Endothelial cell of umbilical vein (primary cell): ENCODE results near the gene CFP.

ENCODE experiments used
- EZH2 ChIP-seq: IDR thresholded peaks from 2 replicates; pipeline ENCODE4 v1.6.1; 2012; ENCODE audit warnings: borderline replicate concordance, low read depth, mild to moderate bottlenecking, moderate library complexity, low read length, inconsistent platforms; ENCODE audit not compliant: severe bottlenecking
- GATA2 ChIP-seq: IDR thresholded peaks from 2 replicates; pipeline ENCODE4 v1.7.0; 2011; ENCODE audit warnings: low read depth, mild to moderate bottlenecking, moderate library complexity, mixed read lengths, low read length; ENCODE audit not compliant: insufficient read length, insufficient read depth
- JUN ChIP-seq: IDR thresholded peaks from 2 replicates; pipeline ENCODE4 v1.6.1; 2011; ENCODE audit warnings: borderline replicate concordance, low read depth; ENCODE audit not compliant: insufficient read length, insufficient read depth
- MYC ChIP-seq: IDR thresholded peaks from one replicate; pipeline ENCODE4 v1.6.1; 2011; ENCODE audit warnings: mild to moderate bottlenecking, low read depth, low read length
- POLR2A ChIP-seq: IDR thresholded peaks from 2 replicates; pipeline ENCODE4 v1.6.1; 2012; ENCODE audit warnings: low read depth, mild to moderate bottlenecking, control low read depth, low read length
- POLR2AphosphoS5 ChIP-seq: IDR thresholded peaks from 2 replicates; pipeline ENCODE4 v1.6.1; 2012; ENCODE audit warnings: low read depth, mild to moderate bottlenecking, control low read depth, low read length, moderate library complexity; ENCODE audit not compliant: insufficient read depth
- TF ChIP-seq, protein P1 (sequence below), 2 donors: IDR thresholded peaks; 1 replicate in 1 of 2; 2 replicates in 1 of 2; pipeline ENCODE4 v1.5.1; 2011; ENCODE audit warnings: low read length in 2 of 2, mild to moderate bottlenecking in 2 of 2, moderate library complexity in 2 of 2, control low read depth in 1 of 2, inconsistent platforms in 1 of 2, low read depth in 1 of 2; ENCODE audit not compliant: insufficient read depth in 1 of 2; ENCODE audit errors: extremely low read depth in 1 of 2
- TF ChIP-seq, protein P2 (sequence below): IDR thresholded peaks from 2 replicates; pipeline ENCODE4 v1.6.1; 2011; ENCODE audit not compliant: insufficient read depth, insufficient read length

DNA sequence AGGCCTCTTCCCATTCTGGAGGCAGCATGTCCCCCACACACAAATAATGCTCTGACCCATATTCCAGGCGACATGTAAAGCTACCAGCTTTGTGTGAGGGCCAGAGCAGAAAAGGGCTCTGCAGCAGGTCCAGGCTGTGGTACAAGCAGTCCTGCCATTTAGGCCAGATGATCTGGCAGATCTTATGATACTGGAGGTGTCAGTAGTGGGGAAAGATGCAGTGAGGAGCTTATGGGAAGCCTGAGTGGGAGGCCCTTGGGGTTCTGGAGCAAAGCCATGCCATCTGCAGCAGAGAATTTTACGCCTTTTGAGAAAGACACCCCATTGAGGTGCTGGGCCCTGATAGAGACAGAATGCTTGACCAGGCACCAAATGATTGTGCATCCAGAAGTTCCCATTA, 17.8 kb downstream of the CFP start:
- TF ChIP-seq EZH2 (no peak), POLR2AphosphoS5 (no peak), POLR2A (no peak), JUN (no peak), MYC (no peak), GATA2 (no peak)
- TF ChIP-seq, protein P1, sequence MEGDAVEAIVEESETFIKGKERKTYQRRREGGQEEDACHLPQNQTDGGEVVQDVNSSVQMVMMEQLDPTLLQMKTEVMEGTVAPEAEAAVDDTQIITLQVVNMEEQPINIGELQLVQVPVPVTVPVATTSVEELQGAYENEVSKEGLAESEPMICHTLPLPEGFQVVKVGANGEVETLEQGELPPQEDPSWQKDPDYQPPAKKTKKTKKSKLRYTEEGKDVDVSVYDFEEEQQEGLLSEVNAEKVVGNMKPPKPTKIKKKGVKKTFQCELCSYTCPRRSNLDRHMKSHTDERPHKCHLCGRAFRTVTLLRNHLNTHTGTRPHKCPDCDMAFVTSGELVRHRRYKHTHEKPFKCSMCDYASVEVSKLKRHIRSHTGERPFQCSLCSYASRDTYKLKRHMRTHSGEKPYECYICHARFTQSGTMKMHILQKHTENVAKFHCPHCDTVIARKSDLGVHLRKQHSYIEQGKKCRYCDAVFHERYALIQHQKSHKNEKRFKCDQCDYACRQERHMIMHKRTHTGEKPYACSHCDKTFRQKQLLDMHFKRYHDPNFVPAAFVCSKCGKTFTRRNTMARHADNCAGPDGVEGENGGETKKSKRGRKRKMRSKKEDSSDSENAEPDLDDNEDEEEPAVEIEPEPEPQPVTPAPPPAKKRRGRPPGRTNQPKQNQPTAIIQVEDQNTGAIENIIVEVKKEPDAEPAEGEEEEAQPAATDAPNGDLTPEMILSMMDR (IDR thresholded peaks at IDR 0.05; ENCODE audit: extremely low read depth in 1 of 2, insufficient read depth in 1 of 2, low read depth in 1 of 2, low read length in 2 of 2), result no peak
- TF ChIP-seq, protein P2, sequence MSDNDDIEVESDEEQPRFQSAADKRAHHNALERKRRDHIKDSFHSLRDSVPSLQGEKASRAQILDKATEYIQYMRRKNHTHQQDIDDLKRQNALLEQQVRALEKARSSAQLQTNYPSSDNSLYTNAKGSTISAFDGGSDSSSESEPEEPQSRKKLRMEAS, result no peak
